KG1 (cell line): ENCODE results near the gene SLIT1.
"Not testable (repeated sequence)": the region's sequence is repeated elsewhere in the genome, so short reads cannot be mapped to it uniquely, and the experiment has no call there.

Experiments
- DNase-seq: peaks from one replicate; lab custom pipeline; 2025; lab: John Stamatoyannopoulos, UW

Gene SLIT1

GRCh38 chr10:97109547-97109946, 76.2 kb downstream of the SLIT1 start:
- no peak for DNase-seq

DNA sequence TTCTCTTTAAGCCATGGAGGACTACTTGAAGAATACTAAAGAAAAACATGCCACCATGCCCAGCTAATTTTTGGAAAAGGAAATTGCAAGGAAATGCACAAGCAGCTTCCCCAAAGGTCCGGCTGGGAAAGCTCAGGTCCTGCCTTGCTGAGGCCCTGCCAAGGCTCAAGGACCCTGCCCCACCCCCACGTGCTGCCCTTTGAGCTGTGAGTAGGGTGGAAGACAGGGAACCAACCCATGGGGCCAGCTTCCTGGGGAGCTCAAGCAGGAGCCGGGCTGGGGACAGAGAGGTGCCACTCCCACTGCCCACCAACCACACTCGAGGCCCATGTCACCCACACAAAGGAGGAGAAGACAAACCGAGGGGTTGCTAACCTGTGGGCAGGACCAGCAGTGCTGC, 78.2 kb downstream of the SLIT1 start:
- no peak for DNase-seq

DNA sequence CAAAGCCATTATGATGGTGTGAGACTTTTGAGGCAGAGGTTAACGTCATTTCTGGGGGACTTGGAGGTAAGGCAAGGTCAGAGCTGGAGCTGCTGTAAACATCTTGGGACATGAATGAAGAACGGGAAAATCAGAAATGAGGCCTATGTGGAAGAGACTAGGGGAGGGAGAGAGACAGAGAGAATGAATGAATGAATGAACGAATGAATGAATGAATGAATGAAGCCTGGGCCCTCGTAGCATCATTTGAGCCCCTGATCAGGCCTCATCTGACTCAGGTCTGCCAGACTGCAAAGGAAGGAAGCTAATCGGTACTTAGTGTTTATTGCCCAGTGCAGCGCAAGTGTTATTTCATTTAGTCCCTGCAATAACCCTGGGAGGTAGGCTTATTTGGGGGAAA, 79.6 kb downstream of the SLIT1 start:
- DNase-seq: no peak

DNA sequence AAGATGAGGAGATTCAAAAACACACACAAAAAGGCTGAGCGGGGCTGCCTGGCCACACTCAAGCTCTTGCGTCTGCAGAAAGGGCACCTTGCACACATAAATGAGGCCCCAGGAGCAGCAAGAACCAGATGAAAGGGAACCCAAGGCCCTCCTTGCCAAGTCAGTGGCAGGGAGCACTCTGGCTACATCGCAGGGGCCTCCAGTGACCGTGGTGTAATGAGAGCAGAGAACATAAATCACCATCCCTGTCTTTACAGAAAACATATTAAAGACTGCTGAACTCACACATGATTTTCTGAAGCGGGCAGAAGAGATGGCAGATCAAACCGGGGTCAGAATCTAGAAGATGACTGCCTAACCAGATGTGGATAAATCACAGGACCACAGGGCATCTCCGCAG, 80.5 kb downstream of the SLIT1 start:
- DNase-seq: no peak

GRCh38 chr10:97103316-97104080, 82.3 kb downstream of the SLIT1 start:
- no peak for DNase-seq

DNA sequence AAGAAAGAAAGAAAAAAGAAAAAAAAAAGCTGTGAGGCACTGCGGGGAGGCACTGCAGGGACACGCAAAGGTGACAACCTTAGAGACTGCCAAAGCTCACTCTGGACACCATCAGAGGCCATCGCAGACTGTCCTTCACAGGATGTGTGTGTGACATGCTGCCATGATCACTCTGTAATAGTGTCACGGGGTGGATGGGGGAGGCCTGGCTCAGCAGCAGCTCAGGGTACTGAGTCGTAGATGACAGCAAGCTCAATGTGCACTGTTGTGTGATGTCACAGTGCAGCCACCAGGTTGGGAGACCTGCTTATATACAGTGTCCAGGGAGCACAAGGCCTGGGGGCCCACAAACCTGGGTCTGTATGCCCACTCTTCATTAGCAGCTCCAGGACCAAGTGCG, 83.3 kb downstream of the SLIT1 start:
- DNase-seq: no peak

DNA sequence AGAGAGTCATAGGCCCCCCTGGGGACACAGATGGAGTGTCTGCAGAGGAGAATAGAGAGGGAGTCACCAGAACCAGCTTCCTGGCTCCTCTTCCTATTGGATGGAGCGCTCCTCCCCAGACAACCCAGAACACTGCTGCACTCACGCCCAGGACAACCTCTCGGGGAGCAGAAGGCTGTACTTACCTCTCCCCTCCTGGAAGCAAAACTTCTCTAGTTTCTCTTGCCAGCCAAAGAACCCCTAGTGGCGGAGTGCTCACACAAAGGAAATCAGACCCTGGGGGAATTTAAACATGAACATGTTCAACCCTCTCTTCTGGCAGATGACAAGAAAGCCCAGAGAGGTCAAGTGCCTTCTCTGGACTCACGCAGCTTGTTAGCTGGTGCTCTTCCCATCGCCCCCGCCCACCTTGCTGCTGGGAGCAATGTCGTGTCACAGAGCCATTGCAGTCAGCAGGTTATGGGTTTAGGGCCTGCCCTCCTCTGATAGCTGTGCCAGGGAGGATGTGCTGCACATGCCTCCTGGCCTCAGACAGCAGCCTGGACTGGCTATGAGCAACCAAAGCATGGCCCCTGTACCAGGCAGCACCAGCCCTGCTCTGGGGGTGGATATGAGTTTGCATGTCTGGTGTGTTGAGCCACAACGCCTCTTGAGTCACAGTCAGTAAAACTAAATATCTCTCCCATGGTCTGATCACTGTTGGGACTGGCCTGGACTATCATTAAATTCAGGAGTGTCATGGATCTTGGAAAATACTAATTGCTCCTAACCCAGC, 84.4 kb downstream of the SLIT1 start:
- DNase-seq: no peak

- no peak for DNase-seq
These were observed 85.1 kb downstream of the SLIT1 start for GRCh38 chr10:97100657-97101056.

GRCh38 chr10:97099868-97100267, 85.9 kb downstream of the SLIT1 start:
- DNase-seq: no peak

DNA sequence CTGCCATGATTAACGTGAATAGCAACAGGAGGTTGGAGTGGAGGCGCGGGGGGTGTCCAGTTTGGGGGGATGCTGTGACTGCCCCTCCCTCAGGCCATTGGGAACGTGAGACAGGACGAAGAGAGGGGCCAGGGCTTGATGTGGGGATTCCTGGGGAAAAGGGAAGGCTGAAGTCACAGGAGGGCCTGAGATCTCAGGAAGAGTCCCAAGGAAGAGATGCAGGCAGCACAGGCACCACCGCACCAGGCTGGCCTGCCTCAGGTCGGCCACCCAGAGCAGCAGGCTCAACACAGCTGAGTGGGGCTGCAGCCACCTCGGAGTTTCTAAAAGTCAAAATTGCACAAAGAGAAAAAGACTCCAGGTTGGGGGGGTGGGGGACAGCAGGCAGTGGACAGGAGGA, 86.7 kb downstream of the SLIT1 start:
- DNase-seq: no peak

GRCh38 chr10:97097084-97097433, 88.7 kb downstream of the SLIT1 start:
- DNase-seq: no peak

- no peak for DNase-seq
These were observed 89.3 kb downstream of the SLIT1 start for GRCh38 chr10:97096261-97097083.

DNA sequence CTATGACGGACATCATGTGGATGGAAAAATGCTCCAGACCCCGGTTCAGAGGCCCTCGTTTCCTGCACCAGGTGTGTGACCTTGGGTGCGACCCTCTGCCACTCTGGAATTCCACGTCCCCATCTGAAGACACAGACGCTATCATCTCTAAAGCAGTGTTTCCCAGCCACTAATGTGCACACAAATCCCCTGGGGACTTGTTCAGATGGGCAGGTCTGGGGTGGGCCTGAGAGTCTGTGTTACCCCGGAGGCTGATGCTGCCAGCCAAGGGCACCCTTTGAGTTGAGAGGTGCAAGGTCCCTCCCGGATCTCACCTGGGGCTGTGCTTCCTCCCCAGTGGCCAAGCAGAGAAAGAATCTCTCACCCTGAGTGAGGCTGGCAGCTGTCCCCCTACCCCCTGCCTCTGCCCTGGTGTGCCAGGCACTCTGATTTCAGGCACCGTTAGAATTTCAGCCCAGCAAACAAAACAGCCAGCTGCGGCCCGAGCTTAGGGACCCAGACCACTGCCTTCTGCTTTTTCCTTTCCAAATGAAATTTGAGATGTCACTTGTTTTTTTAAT, 90.0 kb downstream of the SLIT1 start:
- no peak for DNase-seq

- DNase-seq: no peak
These were observed 95.1 kb downstream of the SLIT1 start for GRCh38 chr10:97090644-97091043.

- no peak for DNase-seq
These were observed 95.7 kb downstream of the SLIT1 start for GRCh38 chr10:97090035-97090434.

GRCh38 chr10:97089209-97089870, 96.4 kb downstream of the SLIT1 start:
- no peak for DNase-seq

- no peak for DNase-seq
These were observed 98.5 kb downstream of the SLIT1 start for GRCh38 chr10:97087296-97087695.

- no peak for DNase-seq
These were observed 99.2 kb downstream of the SLIT1 start for GRCh38 chr10:97086530-97086929.

DNA sequence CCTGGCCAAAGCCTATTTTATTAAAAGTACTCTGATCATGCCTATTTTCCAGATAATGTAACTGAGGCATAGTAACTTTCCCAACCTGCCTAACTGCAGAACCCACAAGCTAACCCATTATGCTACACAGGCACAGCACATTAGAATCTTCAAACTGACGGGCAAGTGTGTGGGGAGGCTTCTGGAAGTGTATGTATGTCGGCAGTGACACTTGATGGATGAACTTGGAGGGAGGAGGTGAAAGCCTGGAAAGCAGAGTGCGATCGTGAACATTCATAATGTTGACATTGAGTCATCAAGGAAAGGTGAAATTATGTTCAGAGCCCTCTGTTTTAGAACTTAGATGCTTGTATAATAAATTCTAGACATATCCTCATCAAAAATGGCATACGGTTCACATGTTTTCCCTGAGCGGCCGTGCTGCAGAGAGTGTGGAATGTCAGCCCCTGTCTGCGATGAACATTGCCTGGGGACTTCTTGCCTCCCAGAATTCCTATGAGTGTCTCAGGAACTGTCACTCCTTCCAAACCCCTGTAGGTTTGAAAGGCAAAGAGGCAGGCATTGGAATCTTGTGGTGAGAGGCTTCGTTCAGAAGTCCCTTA, 102.4 kb downstream of the SLIT1 start:
- DNase-seq: no peak

DNA sequence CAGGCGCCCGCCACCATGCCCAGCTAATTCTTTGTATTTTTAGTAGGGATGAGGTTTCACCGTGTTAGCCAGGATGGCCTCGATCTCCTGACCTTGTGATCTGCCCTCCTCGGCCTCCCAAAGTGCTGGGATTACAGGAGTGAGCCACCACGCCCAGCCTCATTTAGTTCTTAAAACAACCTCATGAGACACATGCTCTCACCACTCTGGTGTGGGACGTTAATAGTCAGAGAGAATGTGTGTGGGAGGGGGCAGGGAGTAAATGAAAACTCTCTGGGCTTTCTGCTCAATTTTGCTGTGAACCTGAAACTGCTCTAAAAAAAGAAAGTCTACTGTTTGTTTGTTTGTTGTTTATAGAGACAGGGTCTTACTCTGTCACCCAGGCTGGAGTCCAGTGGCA, 103.2 kb downstream of the SLIT1 start:
- not testable (repeated sequence) for DNase-seq

GRCh38 chr10:97081621-97082235, 104.0 kb downstream of the SLIT1 start:
- DNase-seq: peak; percentile 18
